NCI-H345 (cell line): ENCODE results near the gene FOXK1.

ENCODE experiments used
- DNase-seq: peaks from one replicate; lab custom pipeline; 2025; lab: John Stamatoyannopoulos, UW

The FOXK1 gene

GRCh38 chr7:4765776-4766490, 83.8 kb downstream of the FOXK1 start:
- no peak for DNase-seq

- DNase-seq, result no peak
These were observed 84.8 kb downstream of the FOXK1 start for GRCh38 chr7:4766666-4767519.

GRCh38 chr7:4768597-4769569, 86.8 kb downstream of the FOXK1 start:
- no peak for DNase-seq

DNA sequence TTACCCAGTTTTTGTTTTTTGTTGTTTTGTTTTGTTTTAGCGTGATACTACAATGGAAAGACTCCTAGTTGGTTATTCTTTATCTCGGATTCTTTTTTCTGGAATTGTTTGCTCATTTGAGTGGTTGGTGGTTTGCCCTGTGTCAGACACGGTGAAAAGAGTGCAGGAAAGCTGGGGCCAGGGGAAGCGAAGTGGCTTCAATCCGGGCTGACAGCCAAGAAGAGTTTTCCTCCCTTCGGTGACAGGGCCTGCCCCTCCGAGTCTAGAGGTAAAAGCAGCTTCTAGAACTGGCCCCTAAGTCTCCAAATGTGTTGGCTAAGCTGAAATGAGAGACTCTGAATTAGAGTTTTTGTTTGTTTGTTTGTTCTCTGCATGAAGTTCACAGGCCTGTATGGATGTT, 87.7 kb downstream of the FOXK1 start:
- DNase-seq, result peak; percentile 22

DNA sequence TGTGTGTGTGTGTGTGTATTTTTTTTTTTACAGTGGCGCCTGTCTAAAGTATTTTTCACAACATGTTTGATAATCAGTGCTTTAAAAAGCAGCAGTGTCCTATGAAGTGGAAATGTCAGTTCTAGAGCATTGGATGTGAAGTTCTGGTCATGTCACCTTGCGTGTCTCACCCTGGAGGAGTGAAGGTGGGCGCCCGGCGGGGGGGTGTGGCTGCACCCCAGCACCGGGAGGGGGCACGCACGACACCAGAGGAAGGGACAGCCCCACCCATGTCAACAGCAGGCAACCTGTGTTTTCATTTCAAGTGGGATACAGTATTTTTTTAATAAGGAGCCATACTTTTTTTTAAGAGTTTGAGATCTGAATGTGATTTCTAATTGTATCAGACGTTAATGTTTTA, 88.8 kb downstream of the FOXK1 start:
- no peak for DNase-seq

- DNase-seq, result no peak
These were observed 89.6 kb downstream of the FOXK1 start for GRCh38 chr7:4771737-4772136.

DNA sequence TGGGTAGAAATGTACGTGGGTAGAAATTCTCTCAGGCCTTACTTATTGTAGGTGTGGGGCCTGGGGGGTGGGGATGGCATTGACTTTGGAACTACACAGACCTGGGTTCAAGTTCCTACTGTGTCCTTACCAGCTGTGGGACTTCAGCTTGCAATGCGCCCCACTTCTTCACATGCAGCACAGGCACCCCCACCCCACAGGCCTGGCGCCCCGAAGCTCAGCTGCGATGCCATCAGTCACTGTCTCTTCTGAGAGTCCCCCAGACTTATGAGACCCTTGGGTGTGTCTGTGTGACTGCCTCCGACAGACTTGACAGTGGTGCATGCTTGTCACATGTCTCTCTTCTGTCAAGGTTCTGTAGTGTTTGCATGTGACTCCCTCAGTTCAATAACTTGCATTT, 90.2 kb downstream of the FOXK1 start:
- no peak for DNase-seq

- no peak for DNase-seq
These were observed 91.9 kb downstream of the FOXK1 start for GRCh38 chr7:4774007-4774406.

- peak; percentile 31 for DNase-seq
These were observed 92.7 kb downstream of the FOXK1 start for GRCh38 chr7:4774658-4775249.

GRCh38 chr7:4775250-4775847, 93.3 kb downstream of the FOXK1 start, which contains the start of gene AP5Z1:
AP5Z1 (plus strand) TSS chr7:4775623; CDS start chr7:4775716, 93 bp downstream.
- DNase-seq, result peak; percentile 96

DNA sequence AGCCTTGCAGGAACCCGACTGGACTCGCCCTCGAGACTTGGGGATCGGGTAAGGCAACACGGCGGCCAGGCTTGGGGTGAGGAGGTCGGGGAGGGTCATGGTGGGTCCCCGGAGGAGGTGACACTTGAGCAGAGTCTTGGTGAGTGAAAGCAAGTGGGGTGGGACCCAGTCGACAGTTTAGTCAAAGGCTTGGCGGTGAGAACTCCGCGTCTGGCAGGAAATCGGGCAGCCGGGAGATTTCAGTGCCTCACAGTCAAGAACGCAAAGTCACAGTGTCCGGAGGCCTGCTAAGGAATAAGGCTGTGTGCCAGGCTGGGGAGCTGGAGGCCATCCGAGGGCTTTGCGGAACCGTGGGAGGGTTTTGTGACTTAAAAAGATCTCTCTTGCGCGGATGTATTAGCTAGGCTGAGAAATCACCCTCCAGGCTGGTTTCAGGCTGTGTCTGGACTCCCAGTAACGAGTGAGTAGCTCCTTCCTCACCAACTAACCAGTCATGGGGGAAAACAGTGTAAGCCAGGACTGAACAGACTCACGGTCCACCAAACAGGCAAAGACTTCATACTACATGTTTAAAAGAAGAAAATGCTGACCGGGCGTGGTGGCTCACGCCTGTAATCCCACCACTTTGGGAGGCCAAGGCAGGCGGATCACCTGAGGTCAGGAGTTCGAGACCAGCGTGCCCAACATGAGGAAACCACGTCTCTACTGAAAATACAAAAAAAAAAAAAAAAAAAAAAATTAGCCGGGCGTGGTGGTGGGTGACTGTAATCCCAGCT, 93.9 kb downstream of the FOXK1 start:
- no peak for DNase-seq

- no peak for DNase-seq
These were observed 97.0 kb downstream of the FOXK1 start for GRCh38 chr7:4779118-4779517.

GRCh38 chr7:4781366-4782069, 99.4 kb downstream of the FOXK1 start:
- DNase-seq, result no peak

DNA sequence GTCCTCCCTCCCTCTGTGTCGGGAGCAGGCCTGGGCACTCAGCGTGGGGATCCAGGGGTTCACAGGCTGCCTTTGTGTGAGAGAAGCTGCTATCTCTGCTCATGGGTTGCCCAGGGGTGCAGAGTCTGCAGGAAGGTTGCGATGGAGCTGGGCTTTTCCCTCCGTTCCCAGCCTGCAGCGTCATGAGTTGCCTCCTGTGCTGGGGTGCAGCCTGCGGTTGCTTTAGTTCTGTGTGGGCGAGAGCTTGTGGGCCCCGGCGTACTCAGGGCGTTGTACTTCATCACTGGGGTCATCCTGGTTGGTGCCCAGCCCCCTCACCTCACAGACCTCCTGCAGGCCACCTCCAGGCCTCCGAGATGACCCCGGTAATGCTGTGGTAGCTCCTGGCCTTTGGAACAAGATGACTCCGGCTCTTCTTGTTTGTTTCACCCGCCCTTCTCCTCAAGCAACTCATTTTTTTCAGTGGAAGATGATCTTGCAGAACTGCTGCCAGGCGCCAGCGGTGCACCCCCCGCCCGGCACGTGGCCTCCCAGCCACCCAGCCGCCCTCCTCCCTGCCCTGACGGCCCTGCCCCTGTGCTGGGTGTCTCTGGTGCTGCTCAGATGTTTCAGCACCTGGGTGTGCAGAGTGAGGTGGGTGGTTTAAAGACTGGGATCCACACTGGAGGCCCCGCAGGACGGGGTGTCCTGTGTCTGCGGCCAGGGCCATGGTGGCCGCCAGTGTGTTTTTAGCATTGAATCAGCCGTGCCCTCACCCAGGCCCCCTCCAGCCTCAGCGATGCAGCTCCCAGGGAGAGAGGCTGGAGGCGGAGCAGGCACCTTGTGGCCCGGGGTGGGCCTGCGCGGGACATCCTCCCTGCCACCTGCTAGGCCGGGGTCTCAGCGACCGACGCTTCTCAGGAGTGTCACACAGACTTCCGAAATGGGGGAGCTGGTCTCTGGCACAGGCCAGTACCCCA, 100.5 kb downstream of the FOXK1 start:
- no peak for DNase-seq

- DNase-seq, result no peak
These were observed 101.2 kb downstream of the FOXK1 start for GRCh38 chr7:4783292-4783652.

GRCh38 chr7:4783762-4784351, 101.8 kb downstream of the FOXK1 start:
- no peak for DNase-seq

DNA sequence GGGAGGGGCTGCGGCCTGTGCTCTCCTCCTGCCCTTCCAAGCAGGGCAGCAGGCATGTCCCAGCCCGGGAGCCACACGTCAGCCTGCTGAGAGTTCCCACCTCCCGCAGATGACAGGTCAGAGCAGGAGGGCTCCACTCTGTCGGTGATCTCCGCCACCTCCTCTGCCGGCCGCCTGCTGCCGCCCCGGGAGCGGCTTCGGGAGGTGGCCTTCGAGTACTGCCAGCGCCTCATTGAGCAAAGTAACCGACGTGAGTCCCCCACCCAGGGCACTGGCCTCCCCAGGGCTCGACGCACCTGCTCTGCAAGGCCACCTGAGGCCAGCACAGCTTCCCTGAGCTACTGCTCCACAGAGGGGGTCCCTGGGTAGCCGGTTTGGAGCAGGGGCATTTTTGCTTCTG, 102.7 kb downstream of the FOXK1 start:
- no peak for DNase-seq

DNA sequence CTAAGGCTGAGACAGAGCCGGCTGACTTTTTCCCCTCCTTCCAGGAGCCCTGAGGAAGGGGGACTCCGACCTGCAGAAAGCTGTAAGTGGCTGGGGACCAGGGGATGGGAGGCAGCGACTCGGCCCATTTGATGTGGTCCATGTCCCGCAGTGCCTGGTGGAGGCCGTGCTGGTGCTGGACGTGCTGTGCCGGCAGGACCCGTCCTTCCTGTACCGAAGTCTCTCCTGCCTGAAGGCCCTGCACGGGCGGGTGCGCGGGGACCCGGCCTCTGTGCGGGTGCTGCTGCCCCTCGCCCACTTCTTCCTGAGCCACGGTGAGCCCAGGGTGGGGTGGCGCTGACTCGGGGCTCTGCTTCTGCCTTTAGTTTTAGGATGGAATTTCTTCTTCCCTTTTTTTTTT, 103.3 kb downstream of the FOXK1 start:
- no peak for DNase-seq
